MM.1S (cell line): ENCODE results near the gene ERC2.

Source experiments
- DNase-seq: peaks from one replicate; pipeline ENCODE4 v3.0.0-alpha.2; 2015
- H2AFZ ChIP-seq: fragments of 300-600 bp; sonication (generic); 2 replicates; pipeline ENCODE4 v1.6.0; 2016; ENCODE audit warnings: antibody characterized with exemption, low read length
- H3F3A ChIP-seq: fragments of 300-600 bp; sonication (generic); 2 replicates; pipeline ENCODE4 v1.6.1; 2016; ENCODE audit warnings: mild to moderate bottlenecking, antibody characterized with exemption, low read length, moderate library complexity, mixed read lengths; ENCODE audit not compliant: insufficient read depth
- H3K27ac ChIP-seq: fragments of 300-600 bp; sonication (generic); 2 replicates; pipeline ENCODE4 v1.5.1; 2016; ENCODE audit warnings: mild to moderate bottlenecking, low read length
- H3K27me3 ChIP-seq: fragments of 300-600 bp; sonication (generic); replicated peaks from 2 replicates; pipeline ENCODE4 v1.6.0; 2016; ENCODE audit warnings: low read length; ENCODE audit not compliant: insufficient read depth
- H3K36me3 ChIP-seq: fragments of 300-600 bp; sonication (generic); replicated peaks from 2 replicates; pipeline ENCODE4 v1.6.1; 2016; ENCODE audit warnings: mild to moderate bottlenecking, low read length, mixed read lengths; ENCODE audit not compliant: insufficient read depth
- H3K4me1 ChIP-seq: fragments of 300-600 bp; sonication (generic); 2 replicates; pipeline ENCODE4 v1.6.1; 2016; ENCODE audit warnings: low read length, mixed read lengths
- H3K4me2 ChIP-seq: fragments of 300-600 bp; sonication (generic); 2 replicates; pipeline ENCODE4 v1.6.0; 2016; ENCODE audit warnings: low read depth, low read length
- H3K4me3 ChIP-seq: fragments of 300-600 bp; sonication (generic); 2 replicates; pipeline ENCODE4 v1.5.1; 2016; ENCODE audit warnings: low read length, mixed read lengths
- H3K79me2 ChIP-seq: fragments of 300-600 bp; sonication (generic); 2 replicates; pipeline ENCODE4 v1.6.1; 2016; ENCODE audit warnings: mixed run types, low read length, mixed read lengths
- H3K9ac ChIP-seq: fragments of 300-600 bp; sonication (generic); 2 replicates; pipeline ENCODE4 v1.6.1; 2016; ENCODE audit warnings: low read length, mixed read lengths
- H3K9me2 ChIP-seq: fragments of 300-600 bp; sonication (generic); replicated peaks from 2 replicates; pipeline ENCODE4 v1.6.1; 2016; ENCODE audit warnings: mild to moderate bottlenecking, low read length, mixed read lengths; ENCODE audit not compliant: insufficient read depth
- H3K9me3 ChIP-seq: fragments of 300-600 bp; sonication (generic); replicated peaks from 2 replicates; pipeline ENCODE4 v1.6.1; 2016; ENCODE audit warnings: mild to moderate bottlenecking, low read length, mixed read lengths; ENCODE audit not compliant: insufficient read depth
- H4K20me1 ChIP-seq: fragments of 300-600 bp; sonication (generic); 2 replicates; pipeline ENCODE4 v1.6.1; 2016; ENCODE audit warnings: mild to moderate bottlenecking, low read length, moderate library complexity, mixed read lengths; ENCODE audit not compliant: insufficient read depth
- EZH2 ChIP-seq: fragments of 300-600 bp; sonication (generic); optimal IDR thresholded peaks from 2 replicates; pipeline ENCODE3; 2017; ENCODE audit warnings: low read depth, mild to moderate bottlenecking, antibody characterized with exemption, low read length, mixed read lengths
- EZH2phosphoT487 ChIP-seq: fragments of 300-600 bp; sonication (generic); IDR thresholded peaks from 2 replicates; pipeline ENCODE4 v1.6.1; 2018; ENCODE audit warnings: antibody characterized with exemption, low read length
- TF ChIP-seq, protein P1 (sequence below): fragments of 300-600 bp; sonication (generic); IDR thresholded peaks from 2 replicates; pipeline ENCODE4 v1.5.1; 2016; ENCODE audit warnings: antibody characterized with exemption, low read length, mixed read lengths

Gene ERC2

DNA sequence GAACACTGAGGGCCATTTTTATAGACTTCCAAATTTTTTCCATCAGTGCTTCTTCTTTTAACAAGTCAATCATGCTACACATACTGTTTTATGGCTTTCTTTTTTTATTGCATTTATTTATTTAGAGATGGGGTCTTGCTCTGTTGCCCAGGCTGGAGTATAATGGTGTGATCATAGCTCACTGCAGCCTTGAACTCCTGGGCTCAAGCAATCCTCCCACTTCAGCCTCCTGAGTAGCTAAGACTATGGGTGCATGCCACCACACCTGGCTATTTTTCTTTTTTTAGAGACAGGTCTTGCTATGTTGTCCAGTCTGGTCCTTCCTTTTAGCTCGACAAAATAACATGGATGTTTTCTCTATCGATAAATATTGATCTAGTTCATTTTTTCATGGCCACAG, 555.4 kb downstream of the ERC2 start:
- H3K27ac ChIP-seq, result no peak overlapping the region
- no peak overlapping the region for H3K4me3 ChIP-seq
- no peaks in the 10 kb centered on the region for H3K9me2 ChIP-seq
- no peaks in the 10 kb centered on the region for H3K79me2 ChIP-seq
- no peak for DNase-seq
- H3K9me3 ChIP-seq, result no peaks in the 10 kb centered on the region
- no peak overlapping the region for H3K4me2 ChIP-seq
- H3K27me3 ChIP-seq, result no peaks in the 10 kb centered on the region
- H3K9ac ChIP-seq, result no peak overlapping the region
- no peaks in the 10 kb centered on the region for H3K36me3 ChIP-seq
- no peaks in the 10 kb centered on the region for H3F3A ChIP-seq
- TF ChIP-seq EZH2phosphoT487, result no peak
- TF ChIP-seq, protein P1, sequence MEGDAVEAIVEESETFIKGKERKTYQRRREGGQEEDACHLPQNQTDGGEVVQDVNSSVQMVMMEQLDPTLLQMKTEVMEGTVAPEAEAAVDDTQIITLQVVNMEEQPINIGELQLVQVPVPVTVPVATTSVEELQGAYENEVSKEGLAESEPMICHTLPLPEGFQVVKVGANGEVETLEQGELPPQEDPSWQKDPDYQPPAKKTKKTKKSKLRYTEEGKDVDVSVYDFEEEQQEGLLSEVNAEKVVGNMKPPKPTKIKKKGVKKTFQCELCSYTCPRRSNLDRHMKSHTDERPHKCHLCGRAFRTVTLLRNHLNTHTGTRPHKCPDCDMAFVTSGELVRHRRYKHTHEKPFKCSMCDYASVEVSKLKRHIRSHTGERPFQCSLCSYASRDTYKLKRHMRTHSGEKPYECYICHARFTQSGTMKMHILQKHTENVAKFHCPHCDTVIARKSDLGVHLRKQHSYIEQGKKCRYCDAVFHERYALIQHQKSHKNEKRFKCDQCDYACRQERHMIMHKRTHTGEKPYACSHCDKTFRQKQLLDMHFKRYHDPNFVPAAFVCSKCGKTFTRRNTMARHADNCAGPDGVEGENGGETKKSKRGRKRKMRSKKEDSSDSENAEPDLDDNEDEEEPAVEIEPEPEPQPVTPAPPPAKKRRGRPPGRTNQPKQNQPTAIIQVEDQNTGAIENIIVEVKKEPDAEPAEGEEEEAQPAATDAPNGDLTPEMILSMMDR, result no peak
- TF ChIP-seq EZH2, result no peak
- no peak overlapping the region for H2AFZ ChIP-seq
- no peaks in the 10 kb centered on the region for H4K20me1 ChIP-seq
- H3K4me1 ChIP-seq, result peaks cover 5% of the 10 kb centered on the region; the same call in 1 of the 2 replicates

DNA sequence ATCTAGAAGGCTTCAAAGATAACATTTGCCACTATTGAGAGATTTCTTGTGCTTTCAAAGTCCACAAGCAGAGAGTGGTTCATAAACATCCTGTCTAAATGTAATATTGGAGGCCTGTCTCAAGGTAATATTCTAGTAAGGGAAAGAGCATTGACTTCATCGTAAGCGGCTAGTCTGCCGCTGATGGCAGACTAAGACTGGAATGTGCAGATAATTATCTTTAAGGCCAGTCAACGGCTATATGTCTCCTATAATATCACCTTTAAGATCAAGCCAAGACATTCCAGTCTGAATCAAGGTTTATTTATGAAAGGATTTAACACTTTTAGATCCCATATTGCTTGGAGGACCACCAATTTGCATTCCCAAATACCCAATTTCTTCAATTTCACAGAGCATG, 557.0 kb downstream of the ERC2 start:
- no peak for TF ChIP-seq EZH2phosphoT487
- no peak for TF ChIP-seq EZH2
- TF ChIP-seq, protein P1, result no peak
- Histone ChIP-seq H3K9me3 (no peaks in the 10 kb centered on the region), H3K79me2 (no peaks in the 10 kb centered on the region)

GRCh38 chr3:55910543-55910942, 557.7 kb downstream of the ERC2 start:
- Histone ChIP-seq H3K9me3 (no peaks in the 10 kb centered on the region), H2AFZ (no peak overlapping the region), H3K4me2 (no peak overlapping the region), H3K4me1 (no peaks in the 10 kb centered on the region), H3K27ac (no peak overlapping the region), H3K9me2 (no peaks in the 10 kb centered on the region), H3F3A (no peaks in the 10 kb centered on the region), H3K79me2 (no peaks in the 10 kb centered on the region), H3K9ac (no peak overlapping the region), H4K20me1 (no peaks in the 10 kb centered on the region), H3K27me3 (no peaks in the 10 kb centered on the region), H3K4me3 (no peak overlapping the region), H3K36me3 (no peaks in the 10 kb centered on the region)
- TF ChIP-seq EZH2phosphoT487 (no peak), EZH2 (no peak)
- TF ChIP-seq, protein P1, result no peak
- DNase-seq, result no peak

More for the DNA sequence above, 557.0 kb downstream of the ERC2 start:
- Histone ChIP-seq H4K20me1 (no peaks in the 10 kb centered on the region), H3K4me1 (no peaks in the 10 kb centered on the region), H2AFZ (no peak overlapping the region), H3F3A (no peaks in the 10 kb centered on the region), H3K4me3 (no peak overlapping the region), H3K9me2 (no peaks in the 10 kb centered on the region), H3K27ac (no peak overlapping the region), H3K4me2 (no peak overlapping the region), H3K27me3 (no peaks in the 10 kb centered on the region), H3K9ac (no peak overlapping the region), H3K36me3 (no peaks in the 10 kb centered on the region)
- no peak for DNase-seq
